Activated CD4-positive, alpha-beta T cell treated with anti-CD3 and anti-CD28 coated beads for 36 hours (primary cell): ENCODE results near the gene GMPR2. TPM values are rescaled to one million over a fixed set of nuclear protein-coding genes. Genes with fewer than 3 reads are reported as not detected.

ENCODE experiments used
- ATAC-seq: fragments of 200-7000 bp; cut with Tn5 transposase; one replicate; pipeline ENCODE4 v1.10.0; 2021; ENCODE audit warnings: mild to moderate bottlenecking, moderate library complexity
- CTCF ChIA-PET: fragments of 350-600 bp; sonication (Branson Sonifier 250); formaldehyde crosslinking; loops from one replicate; lab custom pipeline; 2021; ENCODE audit warnings: antibody characterized with exemption; lab: Charles Lee
- POLR2A ChIA-PET: fragments of 350-600 bp; sonication (Branson Sonifier 250); formaldehyde crosslinking; loops from one replicate; lab custom pipeline; 2021; ENCODE audit warnings: antibody characterized with exemption, inconsistent platforms; lab: Charles Lee
- DNase-seq: peaks from one replicate; pipeline ENCODE4 v3.0.0-alpha.2; 2020
- H3K27ac Mint-ChIP-seq: one replicate; pipeline ENCODE4 v1.8.0; 2021; ENCODE audit warnings: mixed read lengths
- H3K27me3 Mint-ChIP-seq: one replicate; pipeline ENCODE4 v1.8.0; 2021; ENCODE audit warnings: mixed read lengths
- H3K36me3 Mint-ChIP-seq: one replicate; pipeline ENCODE4 v1.8.0; 2021; ENCODE audit warnings: low read depth, mixed read lengths
- H3K4me1 Mint-ChIP-seq: one replicate; pipeline ENCODE4 v1.8.0; 2021; ENCODE audit warnings: mixed read lengths
- H3K4me3 Mint-ChIP-seq: one replicate; pipeline ENCODE4 v1.8.0; 2021; ENCODE audit warnings: mild to moderate bottlenecking, moderate library complexity, mixed read lengths
- H3K9me3 Mint-ChIP-seq: one replicate; pipeline ENCODE4 v1.8.0; 2021; ENCODE audit warnings: low read depth, mixed read lengths
- intact Hi-C, 2 experiments: fragments of 100-400 bp; cut with DNase I in 1 of 2; cut with micrococcal nuclease in 1 of 2; formaldehyde crosslinking; loops; one replicate each; pipeline versions ENCODE4 v1.14.2 to v1.15.1; 2022 to 2024; cut with DNase I, micrococcal nuclease
- total RNA-seq, 2 experiments: library from RNA; stranded (reverse); gene quantifications; one replicate each; pipeline ENCODE4 v1.2.3, GENCODE V29; 2021

GMPR2 gene
- total RNA-seq, 2 experiments from 2014 or later = 56.7 to 59.6 TPM

GRCh38 chr14:24285351-24285750, 52.6 kb downstream of the GMPR2 start:
- CTCF ChIA-PET = interaction anchor here (1.0 kb wide), 1 partner anchor 23 kb away, joined by 4 read pairs; no protein-coding TSS in a partner anchor
- Mint-ChIP-seq H3K4me3 (no peak overlapping the region), H3K9me3 (no peaks in the 10 kb centered on the region), H3K27ac (no peak overlapping the region), H3K27me3 (no peaks in the 10 kb centered on the region), H3K4me1 (peaks cover 25% of the 10 kb centered on the region), H3K36me3 (peaks cover 4% of the 10 kb centered on the region)
- ATAC-seq = no peak
- intact Hi-C loops = no loop called here
- POLR2A ChIA-PET = interaction anchor here (0.6 to 0.8 kb wide), 2 partner anchors 65 to 1274 kb away, joined by 5 to 6 read pairs; no protein-coding TSS in a partner anchor
- no peak for DNase-seq

GRCh38 chr14:24286996-24287395, 54.3 kb downstream of the GMPR2 start:
- CTCF ChIA-PET = interaction anchor here (0.9 kb wide), 1 partner anchor 10 kb away, joined by 3 read pairs; no protein-coding TSS in a partner anchor
- H3K27me3 Mint-ChIP-seq = no peaks in the 10 kb centered on the region
- H3K27ac Mint-ChIP-seq = no peak overlapping the region
- peaks cover 19% of the 10 kb centered on the region for H3K36me3 Mint-ChIP-seq
- H3K9me3 Mint-ChIP-seq = no peaks in the 10 kb centered on the region
- POLR2A ChIA-PET = no interaction called here
- H3K4me1 Mint-ChIP-seq = peaks cover 28% of the 10 kb centered on the region
- intact Hi-C loops = no loop called here
- no peak for ATAC-seq
- DNase-seq = no peak
- H3K4me3 Mint-ChIP-seq = no peak overlapping the region

Other genes with a start within 250 kb of the GMPR2 start
- gene DHRS4L2, start 244.0 kb upstream of the GMPR2 start, total RNA-seq = 10 to 100 TPM; 27.5 to 27.6 TPM
- gene CARMIL3, start 180.9 kb upstream of the GMPR2 start, total RNA-seq = under 1 TPM; 0.74 to 0.91 TPM
- gene CPNE6, start 161.4 kb upstream of the GMPR2 start, total RNA-seq = not detected
- gene PCK2, start 138.6 kb upstream of the GMPR2 start, total RNA-seq = 100 to 1,000 TPM; 101 to 115 TPM
- 10 to 100 TPM; 74.0 to 86.2 TPM for gene DCAF11, start 118.2 kb upstream of the GMPR2 start, total RNA-seq
- 1 to 10 TPM; 1.5 to 1.6 TPM for gene NRL, start 118.0 kb upstream of the GMPR2 start, total RNA-seq
- gene FITM1, start 102.3 kb upstream of the GMPR2 start, total RNA-seq = under 1 TPM in 1 of 2 experiments, not detected in 1; 0.53 TPM
- 100 to 1,000 TPM; 414 to 418 TPM for gene PSME1, start 96.7 kb upstream of the GMPR2 start, total RNA-seq
- gene EMC9, start 91.3 kb upstream of the GMPR2 start, total RNA-seq = 10 to 100 TPM; 36.9 to 46.7 TPM
- 100 to 1,000 TPM; 445 to 459 TPM for gene PSME2, start 86.3 kb upstream of the GMPR2 start, total RNA-seq
- gene RNF31, start 85.4 kb upstream of the GMPR2 start, total RNA-seq = 10 to 100 TPM; 73.7 to 98.4 TPM
- 100 to 1,000 TPM; 172 to 209 TPM for gene IRF9, start 71.7 kb upstream of the GMPR2 start, total RNA-seq
- 10 to 100 TPM; 25.6 to 27.7 TPM for gene REC8, start 60.8 kb upstream of the GMPR2 start, total RNA-seq
- gene IPO4, start 44.1 kb upstream of the GMPR2 start, total RNA-seq = 10 to 100 TPM; 73.4 to 73.7 TPM
- 10 to 100 TPM; 17.0 to 24.4 TPM for gene TM9SF1, start 37.5 kb upstream of the GMPR2 start, total RNA-seq
- under 1 TPM; 0.14 to 0.30 TPM for gene TSSK4, start 27.2 kb upstream of the GMPR2 start, total RNA-seq
- gene CHMP4A, start 19.4 kb upstream of the GMPR2 start, total RNA-seq = 10 to 100 TPM; 48.8 to 73.0 TPM
- 10 to 100 TPM in 1 of 2 experiments, 1 to 10 TPM in 1; 4.5 to 11.7 TPM for gene MDP1, start 16.9 kb upstream of the GMPR2 start, total RNA-seq
- 100 to 1,000 TPM; 187 to 217 TPM for gene NEDD8, start 562 bp upstream of the GMPR2 start, total RNA-seq
- gene TINF2, start 9.7 kb downstream of the GMPR2 start, total RNA-seq = 100 to 1,000 TPM in 1 of 2 experiments, 10 to 100 TPM in 1; 87.4 to 108 TPM
- 1 to 10 TPM; 4.8 to 7.4 TPM for gene TGM1, start 30.2 kb downstream of the GMPR2 start, total RNA-seq
- 10 to 100 TPM; 52.1 to 56.0 TPM for gene RABGGTA, start 38.7 kb downstream of the GMPR2 start, total RNA-seq
- gene DHRS1, start 66.9 kb downstream of the GMPR2 start, total RNA-seq = 10 to 100 TPM; 11.7 to 14.6 TPM
- gene NOP9, start 66.9 kb downstream of the GMPR2 start, total RNA-seq = 10 to 100 TPM; 24.4 to 32.5 TPM
- gene CIDEB, start 75.0 kb downstream of the GMPR2 start, total RNA-seq = 10 to 100 TPM; 11.1 to 14.0 TPM
- 1 to 10 TPM; 7.5 to 9.5 TPM for gene LTB4R2, start 77.2 kb downstream of the GMPR2 start, total RNA-seq
- 10 to 100 TPM; 10.1 to 14.2 TPM for gene LTB4R, start 78.6 kb downstream of the GMPR2 start, total RNA-seq
- gene ADCY4, start 102.1 kb downstream of the GMPR2 start, total RNA-seq = 1 to 10 TPM; 1.4 to 1.8 TPM
- gene RIPK3, start 107.1 kb downstream of the GMPR2 start, total RNA-seq = 1 to 10 TPM; 8.9 to 9.4 TPM
- gene NFATC4, start 135.3 kb downstream of the GMPR2 start, total RNA-seq = under 1 TPM; 0.11 to 0.30 TPM
- gene NYNRIN, start 166.1 kb downstream of the GMPR2 start, total RNA-seq = under 1 TPM; 0.07 to 0.16 TPM
- 10 to 100 TPM; 11.6 to 12.2 TPM for gene CBLN3, start 196.7 kb downstream of the GMPR2 start, total RNA-seq
- gene KHNYN, start 197.0 kb downstream of the GMPR2 start, total RNA-seq = 10 to 100 TPM; 50.6 to 58.1 TPM
- 10 to 100 TPM; 40.9 to 47.8 TPM for gene SDR39U1, start 209.8 kb downstream of the GMPR2 start, total RNA-seq